KMS-11 (cell line): ENCODE measurements around the gene SH3BP2.

Source experiments
- H2AFZ ChIP-seq: fragments of 200-600 bp; sonication (generic); 2 replicates; pipeline ENCODE4 v1.6.1; 2016; ENCODE audit warnings: antibody characterized with exemption, mixed run types, low read depth
- H3K27ac ChIP-seq: fragments of 200-600 bp; sonication (generic); 2 replicates; pipeline ENCODE4 v1.6.1; 2016; ENCODE audit warnings: mild to moderate bottlenecking, mixed run types
- H3K27me3 ChIP-seq: fragments of 200-600 bp; sonication (generic); 2 replicates; pipeline ENCODE4 v1.6.1; 2017; ENCODE audit warnings: mild to moderate bottlenecking, low read depth, mixed run types, moderate library complexity; ENCODE audit not compliant: insufficient read depth
- H3K36me3 ChIP-seq: fragments of 200-600 bp; sonication (generic); 2 replicates; pipeline ENCODE4 v1.6.1; 2017; ENCODE audit warnings: mild to moderate bottlenecking, mixed run types; ENCODE audit not compliant: insufficient read depth
- H3K4me1 ChIP-seq: fragments of 200-600 bp; sonication (generic); 2 replicates; pipeline ENCODE4 v1.6.1; 2016; ENCODE audit warnings: mild to moderate bottlenecking, low read depth, mixed run types; ENCODE audit not compliant: poor library complexity, severe bottlenecking
- H3K4me2 ChIP-seq: fragments of 200-600 bp; sonication (generic); 2 replicates; pipeline ENCODE4 v1.7.0; 2016; ENCODE audit warnings: mild to moderate bottlenecking, mixed run types
- H3K4me3 ChIP-seq: fragments of 200-600 bp; sonication (generic); IDR thresholded peaks from 2 replicates; pipeline ENCODE4 v1.6.1; 2017; ENCODE audit warnings: low read depth, low read length, mixed read lengths; ENCODE audit not compliant: insufficient read depth
- H3K79me2 ChIP-seq: fragments of 200-600 bp; sonication (generic); 2 replicates; pipeline ENCODE4 v1.6.1; 2016; ENCODE audit warnings: low read depth, mixed run types; ENCODE audit not compliant: insufficient read depth
- H3K9ac ChIP-seq: fragments of 200-600 bp; sonication (generic); 2 replicates; pipeline ENCODE4 v1.6.1; 2016; ENCODE audit warnings: mild to moderate bottlenecking, mixed run types
- H4K20me1 ChIP-seq: fragments of 200-600 bp; sonication (generic); 2 replicates; pipeline ENCODE4 v1.6.1; 2016; ENCODE audit warnings: mild to moderate bottlenecking, mixed run types; ENCODE audit not compliant: insufficient read depth
- CTCF ChIP-seq: fragments of 200-600 bp; sonication (generic); conservative IDR thresholded peaks from 2 replicates; pipeline ENCODE4 v1.6.1; 2017; ENCODE audit warnings: low read depth, mild to moderate bottlenecking, antibody characterized with exemption, low read length, moderate library complexity, mixed read lengths

Gene SH3BP2

GRCh38 chr4:2823301-2823670, 30.4 kb downstream of the SH3BP2 start:
- Histone ChIP-seq H3K36me3 (no peaks in the 10 kb centered on the region), H4K20me1 (no peaks in the 10 kb centered on the region)
- TF ChIP-seq CTCF = no peak

GRCh38 chr4:2823671-2824328, 30.9 kb downstream of the SH3BP2 start:
- Histone ChIP-seq H3K27ac (no peak overlapping the region), H3K27me3 (no peaks in the 10 kb centered on the region), H2AFZ (no peak overlapping the region), H3K79me2 (no peaks in the 10 kb centered on the region), H4K20me1 (no peaks in the 10 kb centered on the region), H3K4me1 (no peaks in the 10 kb centered on the region), H3K4me3 (no peak overlapping the region), H3K9ac (no peak overlapping the region), H3K4me2 (no peak overlapping the region), H3K36me3 (no peaks in the 10 kb centered on the region)
- TF ChIP-seq CTCF = no peak

More at GRCh38 chr4:2823301-2823670, 30.4 kb downstream of the SH3BP2 start:
- Histone ChIP-seq H3K79me2 (no peaks in the 10 kb centered on the region), H2AFZ (no peak overlapping the region), H3K27me3 (no peaks in the 10 kb centered on the region), H3K4me1 (no peaks in the 10 kb centered on the region), H3K4me2 (no peak overlapping the region), H3K4me3 (no peak overlapping the region), H3K9ac (no peak overlapping the region), H3K27ac (no peak overlapping the region)

- Histone ChIP-seq H3K27me3 (no peaks in the 10 kb centered on the region), H3K36me3 (no peaks in the 10 kb centered on the region), H3K27ac (no peak overlapping the region), H3K4me2 (no peak overlapping the region), H3K4me3 (no peak overlapping the region), H3K4me1 (no peaks in the 10 kb centered on the region), H3K9ac (no peak overlapping the region), H4K20me1 (no peaks in the 10 kb centered on the region), H3K79me2 (no peaks in the 10 kb centered on the region), H2AFZ (no peak overlapping the region)
- TF ChIP-seq CTCF = no peak
Observed at GRCh38 chr4:2824329-2824835, 31.5 kb downstream of the SH3BP2 start.

GRCh38 chr4:2824836-2825381, 32.0 kb downstream of the SH3BP2 start:
- no peaks in the 10 kb centered on the region for H3K27me3 ChIP-seq
- no peaks in the 10 kb centered on the region for H4K20me1 ChIP-seq
- H3K4me1 ChIP-seq = no peaks in the 10 kb centered on the region
- no peak overlapping the region for H3K4me3 ChIP-seq
- H2AFZ ChIP-seq = no peak overlapping the region
- H3K4me2 ChIP-seq = no peak overlapping the region
- H3K36me3 ChIP-seq = no peaks in the 10 kb centered on the region
- H3K27ac ChIP-seq = no peak overlapping the region
- H3K79me2 ChIP-seq = no peaks in the 10 kb centered on the region
- no peak for TF ChIP-seq CTCF
- no peak overlapping the region for H3K9ac ChIP-seq
